ENCODE data around the gene ADAMTS17. TPM values are rescaled to one million over a fixed set of nuclear protein-coding genes. Genes with fewer than 3 reads are reported as not detected.

ADAMTS17 gene
- total RNA-seq, 1 donor from 2014 or later = under 0.01 TPM

DNA sequence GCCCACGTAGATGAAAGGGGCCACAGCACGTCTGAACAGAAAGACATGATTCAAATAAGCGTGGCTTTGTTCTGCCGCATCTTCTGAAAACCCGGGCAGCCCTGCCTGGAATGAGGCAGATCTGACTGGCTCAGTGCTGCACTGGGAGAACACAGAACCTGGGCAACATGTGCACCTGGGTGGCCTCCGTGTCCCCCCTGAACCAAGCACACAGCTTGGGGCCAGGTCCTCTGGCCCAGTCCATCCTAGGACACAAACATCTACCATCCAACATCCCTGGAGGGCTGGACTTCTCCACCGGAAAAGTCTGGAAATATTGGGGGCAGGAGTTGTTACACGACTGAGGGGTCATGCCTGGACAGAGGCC lies 119.4 kb downstream of the ADAMTS17 start:
- DNase-seq (ENCODE audit: low read depth in 2 of 2) = no peak

DNA sequence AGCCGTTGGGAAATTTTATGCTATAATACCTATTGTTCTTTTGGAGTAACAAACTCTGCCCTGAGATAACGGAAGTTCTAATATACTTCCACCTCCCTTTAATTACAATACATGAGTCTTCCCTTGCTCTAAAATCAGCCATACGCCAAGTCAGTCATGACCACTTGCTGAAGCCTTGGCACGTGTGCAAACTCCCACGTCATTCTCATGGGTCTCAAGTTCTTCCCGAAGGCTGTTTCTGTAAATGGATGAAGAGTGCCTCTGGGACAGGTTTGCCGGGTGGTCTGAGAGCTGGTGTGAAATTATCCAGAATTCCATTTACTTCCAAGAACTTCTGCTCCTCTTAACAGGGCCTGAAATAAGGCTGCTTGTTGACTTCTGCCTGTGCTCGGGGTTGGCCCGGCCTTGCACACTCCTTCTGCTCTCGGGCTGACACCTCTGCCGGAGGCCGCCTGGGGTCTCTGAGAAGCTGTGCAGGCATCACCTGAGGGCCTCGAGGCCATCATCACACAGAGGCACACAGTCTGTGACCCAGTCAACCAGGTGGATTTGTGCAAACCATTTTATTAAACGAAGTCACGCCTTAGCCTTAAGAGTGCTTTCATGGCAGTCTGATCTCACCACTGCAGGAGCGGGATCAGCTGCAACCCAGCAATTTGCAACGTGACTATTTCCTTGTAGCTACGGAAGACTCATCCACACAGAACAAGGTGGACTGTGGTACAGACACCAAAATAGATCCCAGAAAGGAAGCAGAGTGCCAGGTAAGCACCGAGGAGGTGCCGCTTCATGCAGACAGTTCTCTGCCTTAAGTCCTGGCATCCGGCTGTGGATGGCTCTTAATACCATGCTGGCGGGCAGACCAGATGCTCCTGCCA lies 120.1 kb downstream of the ADAMTS17 start:
- DNase-seq (ENCODE audit: low read depth in 2 of 2) = no peak

DNA sequence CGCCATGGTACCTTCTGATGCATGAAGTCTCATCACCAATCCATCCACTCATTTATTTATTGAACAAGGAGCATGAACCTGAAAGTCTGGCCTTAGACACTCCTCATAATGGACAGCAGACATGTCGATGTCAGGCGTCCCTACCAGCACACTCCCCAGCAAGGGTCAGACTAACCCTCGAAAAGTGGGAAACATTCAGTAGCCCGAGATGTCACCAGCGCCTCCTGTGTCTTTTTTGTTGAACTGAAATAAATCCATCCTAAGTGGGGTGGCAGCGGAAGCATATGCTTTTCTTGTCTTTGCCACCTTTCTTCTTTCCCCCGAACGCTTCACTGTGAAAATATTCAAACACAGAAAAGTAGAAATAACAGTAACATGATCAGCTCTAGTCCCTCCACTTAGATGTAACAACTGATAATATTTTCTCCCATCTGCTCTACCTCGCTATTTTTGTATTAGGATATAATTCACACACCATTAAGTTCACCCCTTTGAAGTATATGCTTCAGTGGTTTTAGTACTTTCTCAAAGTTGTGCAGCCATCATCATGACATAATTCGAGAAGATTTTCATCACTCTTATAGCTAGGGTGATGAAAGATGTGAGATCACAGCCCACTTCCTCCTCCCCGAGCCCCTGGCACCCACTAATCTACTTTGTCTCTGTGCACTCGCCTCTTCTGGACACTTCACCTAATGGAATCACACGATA lies 121.6 kb downstream of the ADAMTS17 start:
- no peak for DNase-seq (ENCODE audit: low read depth in 2 of 2)

- DNase-seq (ENCODE audit: low read depth in 2 of 2) = no peak
Observed at GRCh38 chr15:100218434-100218833, 123.3 kb downstream of the ADAMTS17 start.

GRCh38 chr15:100216182-100216581 lies 125.6 kb downstream of the ADAMTS17 start:
- no peak for DNase-seq (ENCODE audit: low read depth in 2 of 2)

DNA sequence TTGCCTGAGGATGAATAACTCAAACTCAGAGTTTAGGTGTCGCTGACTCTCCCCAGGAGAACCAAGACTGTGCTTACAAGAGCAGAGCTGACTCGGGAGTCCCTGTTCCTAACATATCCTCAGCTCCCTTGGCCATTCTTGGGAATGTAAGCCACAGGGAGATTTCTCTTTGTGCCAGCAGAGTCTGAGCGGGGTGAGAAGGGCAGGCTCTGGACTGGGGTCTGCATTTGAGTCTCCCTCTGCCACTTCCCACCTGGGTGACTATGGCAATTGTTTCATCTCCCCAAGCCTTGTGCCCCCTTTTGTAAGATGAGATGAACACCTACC lies 126.0 kb downstream of the ADAMTS17 start:
- no peak for DNase-seq (ENCODE audit: low read depth in 2 of 2)

GRCh38 chr15:100215031-100215842 lies 126.5 kb downstream of the ADAMTS17 start:
- no peak for DNase-seq (ENCODE audit: low read depth in 2 of 2)

- DNase-seq (ENCODE audit: low read depth in 2 of 2) = no peak
Observed at GRCh38 chr15:100211855-100212850, 129.6 kb downstream of the ADAMTS17 start.

- no peak for DNase-seq (ENCODE audit: low read depth in 2 of 2)
Observed at GRCh38 chr15:100210338-100210737, 131.4 kb downstream of the ADAMTS17 start.

- DNase-seq (ENCODE audit: low read depth in 2 of 2) = no peak
Observed at GRCh38 chr15:100208921-100209603, 132.7 kb downstream of the ADAMTS17 start.

DNA sequence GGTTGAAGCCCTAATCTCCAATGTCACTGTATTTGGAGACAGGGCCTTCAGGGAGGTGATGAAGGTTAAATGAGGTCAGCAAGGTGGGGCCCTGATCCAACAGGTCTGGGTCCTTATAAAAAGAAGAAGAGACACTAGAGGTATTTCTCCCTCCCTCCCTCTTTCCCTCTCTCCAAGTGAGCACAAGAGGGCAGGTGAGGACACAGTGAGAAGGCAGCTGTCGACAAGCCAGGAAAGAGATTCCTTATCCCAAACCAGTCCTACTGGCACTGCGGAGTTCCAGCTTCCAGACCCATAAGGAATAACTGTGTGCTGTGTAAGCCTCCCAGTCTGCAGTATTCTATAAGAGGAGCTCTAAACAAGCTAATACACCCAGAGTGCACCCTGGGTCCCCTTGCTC lies 134.7 kb downstream of the ADAMTS17 start:
- no peak for DNase-seq (ENCODE audit: low read depth in 2 of 2)

- DNase-seq (ENCODE audit: low read depth in 2 of 2) = no peak
Observed at GRCh38 chr15:100206643-100207042, 135.1 kb downstream of the ADAMTS17 start.

- no peak for DNase-seq (ENCODE audit: low read depth in 2 of 2)
Observed at GRCh38 chr15:100205549-100206295, 136.1 kb downstream of the ADAMTS17 start.

- no peak for DNase-seq (ENCODE audit: low read depth in 2 of 2)
Observed at GRCh38 chr15:100204771-100205170, 137.0 kb downstream of the ADAMTS17 start.

- DNase-seq (ENCODE audit: low read depth in 2 of 2) = no peak
Observed at GRCh38 chr15:100204211-100204610, 137.6 kb downstream of the ADAMTS17 start.

- DNase-seq (ENCODE audit: low read depth in 2 of 2) = no peak
Observed at GRCh38 chr15:100202309-100202960, 139.3 kb downstream of the ADAMTS17 start.

DNA sequence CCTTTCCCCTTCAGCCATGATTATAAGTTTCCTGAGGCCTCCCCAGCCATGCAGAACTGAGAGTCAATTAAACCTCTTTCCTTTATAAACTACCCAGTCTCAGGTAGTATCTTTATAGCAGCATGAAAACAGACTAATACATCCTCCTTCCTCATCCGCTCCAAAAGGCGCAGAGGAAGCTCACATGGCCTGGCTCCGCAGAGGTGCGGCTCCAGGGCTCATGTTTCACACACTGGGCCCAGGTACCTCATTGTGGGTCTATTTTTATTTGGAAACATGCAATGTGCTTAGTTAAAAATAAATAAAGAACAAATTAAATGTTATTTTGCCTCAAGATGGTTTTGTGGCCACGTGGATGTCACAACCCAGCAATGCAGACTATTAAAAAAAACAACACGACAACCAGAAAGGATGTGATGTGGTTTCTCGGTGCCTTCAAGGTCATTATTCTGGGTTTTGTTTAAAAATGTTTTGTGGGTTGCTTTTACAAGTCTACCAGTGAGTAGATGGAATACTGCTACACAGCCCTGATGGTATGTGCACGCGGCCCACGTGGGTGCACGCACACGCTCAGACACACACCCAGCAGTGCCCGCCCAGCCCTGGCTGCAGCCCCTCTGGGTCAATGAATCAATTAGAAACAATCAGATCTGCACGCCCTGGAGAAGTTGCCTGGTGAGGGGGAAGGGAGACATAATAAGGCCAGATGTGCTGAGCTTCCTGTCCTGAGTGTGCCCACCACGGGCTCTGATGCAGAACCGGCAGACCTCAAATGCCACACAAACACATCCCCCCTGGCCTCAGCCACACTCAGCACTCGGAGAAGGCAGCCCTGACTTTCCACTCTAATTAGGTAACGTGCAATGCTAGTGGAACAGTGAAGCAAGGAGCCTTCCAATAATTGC lies 140.1 kb downstream of the ADAMTS17 start:
- no peak for DNase-seq (ENCODE audit: low read depth in 2 of 2)

DNA sequence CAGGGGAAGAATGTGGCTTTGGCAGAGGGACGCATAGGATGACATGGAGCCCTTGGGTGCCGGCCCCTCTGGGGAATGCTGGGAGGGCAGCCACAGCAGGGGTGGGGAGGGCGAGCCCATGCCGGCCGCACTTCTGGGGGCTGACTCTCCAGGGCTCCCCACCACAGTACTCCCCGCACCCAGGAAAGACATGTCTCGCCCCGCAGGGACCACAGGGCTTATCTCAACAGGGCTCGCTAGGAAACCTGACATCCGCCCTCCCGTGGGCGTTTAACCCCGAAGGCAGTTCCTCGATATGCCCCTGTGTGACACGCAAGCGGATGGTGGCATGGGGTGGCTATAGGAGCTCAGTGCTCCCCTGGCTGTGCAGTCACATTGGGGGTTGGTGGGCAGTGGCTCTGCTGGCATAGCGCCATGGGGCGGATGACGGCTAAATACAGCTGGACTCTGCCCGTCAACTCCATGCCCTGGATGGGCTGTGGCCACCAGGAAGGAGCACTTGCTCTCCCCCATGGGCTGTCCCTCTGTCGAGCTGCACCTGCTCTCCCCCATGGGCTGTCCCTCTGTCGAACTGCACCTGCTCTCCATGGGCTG lies 141.4 kb downstream of the ADAMTS17 start:
- no peak for DNase-seq (ENCODE audit: low read depth in 2 of 2)
